Measurements from ENCODE around the gene BIRC2. TPM values are rescaled to one million over a fixed set of nuclear protein-coding genes. Genes with fewer than 3 reads are reported as not detected.

The BIRC2 gene
- total and polyA plus RNA-seq, 10 donors = 24.0 to 101 (median 46.6) TPM

- no peaks in the 10 kb centered on the region for H3K27me3 ChIP-seq (replicated peaks in 1 of 7)
- 82 to 89% (median 87%) methylated on average over 3 of the region's 3 CpGs for WGBS, 5 donors
- H3K36me3 ChIP-seq = peaks cover 0 to 100% (median 43%) of the 10 kb centered on the region in 6 donors
- no peaks in the 10 kb centered on the region for H3K9me3 ChIP-seq
- H3K27ac ChIP-seq = peak overlapping the region in 5 of 8 donors; percentile 18 to 67 (median 57)
- intact Hi-C loops (cut with DNase I; ENCODE audit: low total_unique reads) = no loop called here
- no peak overlapping the region for H3K4me3 ChIP-seq
- peaks cover 0 to 29% (median 3%) of the 10 kb centered on the region in 6 donors for H3K4me1 ChIP-seq
- DNase-seq = no peak
- no peak for TF ChIP-seq POLR2A (IDR thresholded peaks at IDR 0.05)
- no peak for TF ChIP-seq POLR2AphosphoS5 (IDR thresholded peaks at IDR 0.05)
- no peak for TF ChIP-seq CTCF (IDR thresholded peaks at IDR 0.05 in 8 of 11, conservative IDR thresholded peaks at IDR 0.05 in 3 of 11)
Measured at GRCh38 chr11:102383839-102384238, 36.8 kb downstream of the BIRC2 start.

GRCh38 chr11:102384419-102385079, 37.5 kb downstream of the BIRC2 start:
- Histone ChIP-seq H3K4me3 (no peak overlapping the region), H3K27ac (peak overlapping the region in 5 of 8 donors; percentile 18 to 67 (median 57)), H3K9me3 (no peaks in the 10 kb centered on the region), H3K4me1 (peaks cover 0 to 29% (median 3%) of the 10 kb centered on the region in 6 donors), H3K36me3 (peaks cover 0 to 100% (median 43%) of the 10 kb centered on the region in 6 donors), H3K27me3 (replicated peaks in 1 of 7) (no peaks in the 10 kb centered on the region)
- WGBS, 5 donors = 77 to 85% (median 79%) methylated on average over 15 of the region's 15 CpGs
- intact Hi-C loops (cut with DNase I; ENCODE audit: low total_unique reads) = no loop called here
- TF ChIP-seq POLR2AphosphoS5 (IDR thresholded peaks at IDR 0.05) = peak; percentile 33 to 68 (median 62)
- no peak for TF ChIP-seq CTCF (IDR thresholded peaks at IDR 0.05 in 8 of 11, conservative IDR thresholded peaks at IDR 0.05 in 3 of 11)
- no peak for TF ChIP-seq POLR2A (IDR thresholded peaks at IDR 0.05)
- DNase-seq = no peak

- TF ChIP-seq CTCF (IDR thresholded peaks at IDR 0.05 in 8 of 11, conservative IDR thresholded peaks at IDR 0.05 in 3 of 11) (no peak), POLR2AphosphoS5 (IDR thresholded peaks at IDR 0.05) (no peak), POLR2A (IDR thresholded peaks at IDR 0.05) (no peak)
- Histone ChIP-seq H3K4me1 (peaks cover 0 to 29% (median 4%) of the 10 kb centered on the region in 6 donors), H3K36me3 (peaks cover 0 to 95% (median 36%) of the 10 kb centered on the region in 6 donors), H3K27me3 (replicated peaks in 1 of 7) (no peaks in the 10 kb centered on the region), H3K9me3 (no peaks in the 10 kb centered on the region), H3K27ac (peak overlapping the region in 6 of 8 donors; percentile 24 to 67 (median 49)), H3K4me3 (no peak overlapping the region)
- intact Hi-C loops (cut with DNase I; ENCODE audit: low total_unique reads) = no loop called here
- no peak for DNase-seq
- 46 to 53% (median 50%) methylated on average over 5 of the region's 5 CpGs for WGBS, 5 donors
Measured at GRCh38 chr11:102385085-102386007, 38.3 kb downstream of the BIRC2 start.

Data from spleen (tissue), 11 donors.